ENCODE data around the gene SEPTIN8. TPM values are rescaled to one million over a fixed set of nuclear protein-coding genes. Genes with fewer than 3 reads are reported as not detected.

Gene SEPTIN8
- total RNA-seq, 1 experiment from 2014 or later = 38.2 TPM

DNA sequence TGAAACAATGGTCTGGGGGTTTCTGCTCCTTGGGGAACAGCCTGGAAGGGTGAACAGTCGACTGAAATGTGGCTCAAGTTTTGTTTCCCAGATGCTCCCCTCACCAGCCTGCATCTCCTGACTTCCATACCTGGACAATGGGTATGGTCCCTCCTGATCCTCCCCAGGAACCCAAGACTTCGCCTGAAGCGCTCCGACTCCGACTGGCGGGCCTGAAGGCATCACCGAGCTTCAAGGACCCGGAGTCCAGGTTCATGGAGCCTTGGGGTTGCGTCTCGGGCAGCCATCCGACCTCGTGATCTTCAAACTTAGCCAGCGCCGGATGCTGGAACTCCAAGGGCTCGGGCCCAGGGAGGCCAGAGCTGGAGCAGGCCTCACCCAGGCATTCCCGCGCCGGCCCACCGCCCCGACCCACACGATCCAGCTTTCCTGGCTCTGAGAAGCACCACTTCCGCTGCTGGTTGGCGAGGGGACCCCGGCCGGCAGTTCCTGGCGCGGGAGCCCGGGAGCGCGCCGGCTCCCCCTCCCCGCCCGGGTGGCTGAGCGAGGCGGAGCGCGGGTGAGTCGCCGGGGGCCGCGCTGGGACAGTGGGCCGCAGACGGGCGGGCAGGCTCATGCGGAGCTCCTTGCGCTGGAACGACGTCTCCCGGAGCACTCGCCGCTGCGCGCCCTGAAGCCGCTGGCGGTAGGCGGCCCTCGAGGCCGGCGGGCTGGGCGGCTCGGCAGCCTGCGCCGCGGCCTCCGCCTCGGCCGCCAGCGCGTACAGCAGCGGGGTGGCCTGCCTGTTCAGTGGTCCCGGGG, 48.2 kb upstream of the SEPTIN8 start:
- Histone ChIP-seq H3K56ac (ENCODE audit: insufficient read length, low read depth, low read length) (no peak overlapping the region), H4K8ac (replicated peaks; ENCODE audit: insufficient read length, low read depth, low read length) (no peak overlapping the region), H3K79me1 (ENCODE audit: insufficient read depth, low read depth, low read length, poor library complexity, severe bottlenecking) (no peaks in the 10 kb centered on the region), H2BK120ac (ENCODE audit: low read depth, low read length, poor library complexity, severe bottlenecking) (no peak overlapping the region), H3K14ac (ENCODE audit: insufficient read depth, low read length) (peak overlapping the region; percentile 80; the same call in 1 of the 2 replicates), H2BK12ac (ENCODE audit: insufficient read length, low read depth, low read length) (no peak overlapping the region), H2AFZ (ENCODE audit: low read length) (no peak overlapping the region), H3K4ac (ENCODE audit: low read depth, low read length) (no peak overlapping the region), H3T11ph (ENCODE audit: low read length) (no peak overlapping the region), H3K4me1 (ENCODE audit: insufficient read depth, low read length) (peaks cover 3% of the 10 kb centered on the region), H2AK5ac (ENCODE audit: insufficient read length, low read length) (no peak overlapping the region), H2BK20ac (ENCODE audit: low read depth, low read length, poor library complexity, severe bottlenecking) (no peak overlapping the region), H3K9ac (ENCODE audit: extremely low read depth, insufficient read length, low read length) (no peak overlapping the region), H2BK5ac (ENCODE audit: insufficient read length, low read length) (no peak overlapping the region), H4K5ac (ENCODE audit: insufficient read length, low read depth, low read length) (no peak overlapping the region), H3K4me2 (ENCODE audit: insufficient read depth, insufficient read length, low read length) (peak overlapping the region; percentile 18), H3K23ac (ENCODE audit: insufficient read length, low read depth, low read length) (no peak overlapping the region), H3K27ac (ENCODE audit: insufficient read length, low read depth, low read length) (no peak overlapping the region), H4K91ac (ENCODE audit: insufficient read length, low read depth, low read length) (no peak overlapping the region), H4K20me1 (ENCODE audit: control insufficient read depth, insufficient read depth, insufficient read length) (no peaks in the 10 kb centered on the region), H3K18ac (ENCODE audit: insufficient read length, low read depth, low read length) (peak overlapping the region; percentile 56), H3K79me2 (ENCODE audit: insufficient read depth, low read length) (no peaks in the 10 kb centered on the region), H3K23me2 (ENCODE audit: insufficient read length, low read depth, low read length, poor library complexity, severe bottlenecking) (peaks cover 21% of the 10 kb centered on the region), H3K9me3 (ENCODE audit: control insufficient read depth, low read depth, low read length) (no peaks in the 10 kb centered on the region), H3K27me3 (ENCODE audit: insufficient read depth, low read length) (peaks cover 25% of the 10 kb centered on the region; the same call in 1 of the 2 replicates), H2BK15ac (ENCODE audit: low read depth, low read length) (no peak overlapping the region)
- peak; percentile 61 for DNase-seq
- TF ChIP-seq, protein P1, sequence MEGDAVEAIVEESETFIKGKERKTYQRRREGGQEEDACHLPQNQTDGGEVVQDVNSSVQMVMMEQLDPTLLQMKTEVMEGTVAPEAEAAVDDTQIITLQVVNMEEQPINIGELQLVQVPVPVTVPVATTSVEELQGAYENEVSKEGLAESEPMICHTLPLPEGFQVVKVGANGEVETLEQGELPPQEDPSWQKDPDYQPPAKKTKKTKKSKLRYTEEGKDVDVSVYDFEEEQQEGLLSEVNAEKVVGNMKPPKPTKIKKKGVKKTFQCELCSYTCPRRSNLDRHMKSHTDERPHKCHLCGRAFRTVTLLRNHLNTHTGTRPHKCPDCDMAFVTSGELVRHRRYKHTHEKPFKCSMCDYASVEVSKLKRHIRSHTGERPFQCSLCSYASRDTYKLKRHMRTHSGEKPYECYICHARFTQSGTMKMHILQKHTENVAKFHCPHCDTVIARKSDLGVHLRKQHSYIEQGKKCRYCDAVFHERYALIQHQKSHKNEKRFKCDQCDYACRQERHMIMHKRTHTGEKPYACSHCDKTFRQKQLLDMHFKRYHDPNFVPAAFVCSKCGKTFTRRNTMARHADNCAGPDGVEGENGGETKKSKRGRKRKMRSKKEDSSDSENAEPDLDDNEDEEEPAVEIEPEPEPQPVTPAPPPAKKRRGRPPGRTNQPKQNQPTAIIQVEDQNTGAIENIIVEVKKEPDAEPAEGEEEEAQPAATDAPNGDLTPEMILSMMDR (conservative IDR thresholded peaks at IDR 0.05) = no peak
- Mint-ChIP-seq H3K4me3 (peak overlapping the region; percentile 44 to 67), H3K27ac (no peak overlapping the region), H3K9me3 (no peaks in the 10 kb centered on the region; a peak in 1 of 5 replicates), H3K36me3 (ENCODE audit: insufficient read depth in 1 of 3, low read depth in 3 of 3) (peaks cover 3 to 6% (median 4%) of the 10 kb centered on the region in 3 experiments; a peak in 6 of 7 replicates), H3K4me1 (peaks cover 8 to 17% of the 10 kb centered on the region in 2 experiments), H3K27me3 (ENCODE audit: low read depth) (peaks cover 73% of the 10 kb centered on the region)
- WGBS (ENCODE audit: extremely low coverage, insufficient read length, low lambda C conversion rate) = no CpG with 5 or more reads among the region's 71 CpGs

All from H9 (cell line).